Measurements from ENCODE around the gene ERFE. TPM values are rescaled to one million over a fixed set of nuclear protein-coding genes. Genes with fewer than 3 reads are reported as not detected.

ERFE gene
- total and polyA plus RNA-seq, 8 donors, result 0.13 to 1.1 (median 0.82) TPM; not detected in 4

DNA sequence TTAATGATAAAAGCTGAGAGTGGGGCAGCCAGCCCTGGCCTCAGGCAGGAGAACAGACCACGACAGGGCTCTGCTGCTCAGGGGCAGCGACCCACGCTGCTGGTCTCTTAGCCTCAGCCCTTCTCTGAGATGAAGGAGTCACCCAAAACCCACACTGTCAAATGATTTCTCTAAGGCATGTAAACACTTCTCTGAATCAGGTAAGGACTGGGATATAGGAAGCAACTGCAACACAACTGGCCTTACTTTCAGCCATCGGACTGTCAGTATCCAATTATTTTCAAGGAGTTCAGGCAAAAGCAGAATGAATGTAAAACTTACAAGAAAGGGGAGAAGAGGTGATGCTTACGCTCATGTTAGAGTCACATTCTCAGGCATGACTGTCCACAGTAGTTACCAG lies 21.8 kb downstream of the ERFE start:
- H3K27me3 ChIP-seq, result no peaks in the 10 kb centered on the region
- intact Hi-C loops (cut with DNase I; ENCODE audit: low total_unique reads), result no loop called here
- H3K27ac ChIP-seq, result no peak overlapping the region
- TF ChIP-seq, protein P1, sequence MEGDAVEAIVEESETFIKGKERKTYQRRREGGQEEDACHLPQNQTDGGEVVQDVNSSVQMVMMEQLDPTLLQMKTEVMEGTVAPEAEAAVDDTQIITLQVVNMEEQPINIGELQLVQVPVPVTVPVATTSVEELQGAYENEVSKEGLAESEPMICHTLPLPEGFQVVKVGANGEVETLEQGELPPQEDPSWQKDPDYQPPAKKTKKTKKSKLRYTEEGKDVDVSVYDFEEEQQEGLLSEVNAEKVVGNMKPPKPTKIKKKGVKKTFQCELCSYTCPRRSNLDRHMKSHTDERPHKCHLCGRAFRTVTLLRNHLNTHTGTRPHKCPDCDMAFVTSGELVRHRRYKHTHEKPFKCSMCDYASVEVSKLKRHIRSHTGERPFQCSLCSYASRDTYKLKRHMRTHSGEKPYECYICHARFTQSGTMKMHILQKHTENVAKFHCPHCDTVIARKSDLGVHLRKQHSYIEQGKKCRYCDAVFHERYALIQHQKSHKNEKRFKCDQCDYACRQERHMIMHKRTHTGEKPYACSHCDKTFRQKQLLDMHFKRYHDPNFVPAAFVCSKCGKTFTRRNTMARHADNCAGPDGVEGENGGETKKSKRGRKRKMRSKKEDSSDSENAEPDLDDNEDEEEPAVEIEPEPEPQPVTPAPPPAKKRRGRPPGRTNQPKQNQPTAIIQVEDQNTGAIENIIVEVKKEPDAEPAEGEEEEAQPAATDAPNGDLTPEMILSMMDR (IDR thresholded peaks at IDR 0.05), result no peak
- TF ChIP-seq EP300 (IDR thresholded peaks at IDR 0.05), result no peak
- no peak for TF ChIP-seq POLR2A (IDR thresholded peaks at IDR 0.05)
- no peak for TF ChIP-seq POLR2AphosphoS5 (IDR thresholded peaks at IDR 0.05)
- 80 to 95% (median 93%) methylated on average over 5 of the region's 5 CpGs for WGBS, 5 donors
- no peak overlapping the region for H3K4me3 ChIP-seq
- H3K4me1 ChIP-seq, result no peaks in the 10 kb centered on the region
- DNase-seq, result no peak
- peaks cover 81 to 100% (median 99%) of the 10 kb centered on the region in 4 donors for H3K36me3 ChIP-seq
- H3K9me3 ChIP-seq, result no peaks in the 10 kb centered on the region

DNA sequence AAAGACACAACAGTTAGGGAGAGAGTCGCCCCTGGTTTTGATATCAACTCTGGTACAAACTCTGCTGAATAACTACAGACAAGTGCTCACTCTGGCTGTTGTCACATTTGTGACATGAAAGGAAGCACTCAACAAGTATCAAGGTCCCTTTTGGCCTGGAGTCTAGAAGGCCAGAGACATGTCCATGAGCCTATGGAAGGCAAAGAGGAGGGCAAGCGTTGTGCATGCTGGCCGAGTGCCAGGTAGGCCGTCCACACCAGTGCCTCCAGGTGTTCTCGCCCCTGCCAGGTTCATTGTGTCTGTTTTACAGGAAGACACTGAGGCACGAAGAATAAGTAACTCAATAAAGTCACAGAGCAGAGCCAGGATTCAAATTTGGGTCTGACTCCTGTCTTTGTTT lies 23.6 kb downstream of the ERFE start:
- TF ChIP-seq EP300 (IDR thresholded peaks at IDR 0.05) (no peak), POLR2AphosphoS5 (IDR thresholded peaks at IDR 0.05) (no peak), POLR2A (IDR thresholded peaks at IDR 0.05) (no peak)
- TF ChIP-seq, protein P1 (IDR thresholded peaks at IDR 0.05), result no peak
- WGBS, 5 donors, result 72 to 75% (median 73%) methylated on average over 6 of the region's 6 CpGs
- H3K9me3 ChIP-seq, result no peaks in the 10 kb centered on the region
- no peak overlapping the region for H3K4me3 ChIP-seq
- no peak overlapping the region for H3K27ac ChIP-seq
- no peaks in the 10 kb centered on the region for H3K27me3 ChIP-seq
- H3K4me1 ChIP-seq, result no peaks in the 10 kb centered on the region
- peaks cover 96 to 100% (median 100%) of the 10 kb centered on the region in 4 donors for H3K36me3 ChIP-seq
- DNase-seq, result no peak
- intact Hi-C loops (cut with DNase I; ENCODE audit: low total_unique reads), result no loop called here

DNA sequence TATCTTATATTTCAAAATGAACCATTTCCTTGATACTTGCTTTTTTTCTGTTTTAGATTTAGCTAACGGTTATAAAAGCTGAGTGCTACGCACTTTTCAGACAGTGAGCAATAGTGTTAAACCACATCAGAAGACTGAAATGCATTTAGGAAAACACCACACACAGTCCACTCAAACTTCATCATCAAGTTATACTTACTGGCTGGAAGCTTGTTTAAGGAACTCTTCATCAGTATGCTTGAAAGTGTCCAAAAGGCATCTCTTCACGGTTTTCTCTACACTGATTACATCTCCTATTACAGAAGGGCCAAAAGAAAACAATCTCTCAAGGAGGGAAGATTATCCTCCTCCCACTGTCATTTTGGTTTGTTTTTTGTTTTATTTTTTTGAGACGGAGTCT lies 25.1 kb downstream of the ERFE start:
- Histone ChIP-seq H3K36me3 (peaks cover 96 to 100% (median 100%) of the 10 kb centered on the region in 4 donors), H3K4me3 (no peak overlapping the region), H3K27ac (no peak overlapping the region), H3K9me3 (no peaks in the 10 kb centered on the region), H3K4me1 (no peaks in the 10 kb centered on the region), H3K27me3 (no peaks in the 10 kb centered on the region)
- 86 to 91% (median 88%) methylated on average over 4 of the region's 4 CpGs for WGBS, 5 donors
- TF ChIP-seq, protein P1 (IDR thresholded peaks at IDR 0.05), result no peak
- TF ChIP-seq EP300 (IDR thresholded peaks at IDR 0.05) (no peak), POLR2A (IDR thresholded peaks at IDR 0.05) (no peak)
- intact Hi-C loops (cut with DNase I; ENCODE audit: low total_unique reads), result no loop called here
- no peak for DNase-seq

DNA sequence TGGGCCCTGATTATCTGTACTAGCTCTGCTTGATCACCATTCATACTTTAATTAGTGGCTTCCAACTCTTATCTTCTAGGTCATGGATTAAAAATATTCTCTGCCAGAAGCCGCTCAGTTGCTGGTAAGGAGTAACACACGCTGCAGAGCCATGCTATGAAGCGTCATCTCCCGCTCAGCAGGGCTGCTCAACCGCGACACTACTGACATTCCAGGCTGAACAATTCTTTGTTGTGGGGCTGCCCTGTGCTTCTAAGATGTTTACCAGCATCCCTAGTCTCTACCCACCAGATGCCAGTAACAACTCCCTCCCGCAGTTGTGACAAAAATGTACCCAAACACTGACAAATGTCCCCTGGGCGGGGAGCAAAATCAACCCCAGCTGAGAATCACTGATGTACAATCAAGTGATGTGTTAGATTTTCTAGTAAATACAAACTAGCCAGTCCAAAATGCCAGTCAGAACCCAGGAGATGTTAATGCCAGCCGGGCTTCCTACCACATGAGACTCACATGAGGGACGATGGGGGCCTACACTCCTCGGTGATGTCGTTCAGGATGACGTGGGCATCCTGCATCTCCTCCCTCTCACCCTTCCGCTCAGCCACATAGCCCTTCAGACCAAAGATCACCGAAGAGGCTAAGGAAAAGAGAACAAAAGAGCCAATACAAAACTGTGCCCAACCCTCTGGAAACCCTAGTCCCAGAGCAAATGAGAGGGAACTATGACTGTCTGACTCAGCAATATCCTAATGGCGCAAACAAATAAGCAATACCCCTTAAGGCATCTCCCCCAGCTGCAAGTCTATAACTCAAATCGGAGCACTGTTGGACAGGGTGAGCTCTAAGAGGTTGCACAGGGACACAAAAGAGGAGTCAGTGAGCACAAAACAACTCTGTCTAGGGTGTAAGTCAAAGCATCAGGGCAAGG lies 29.1 kb downstream of the ERFE start:
- 93 to 96% (median 95%) methylated on average over 17 of the region's 17 CpGs for WGBS, 5 donors
- TF ChIP-seq POLR2AphosphoS5 (IDR thresholded peaks at IDR 0.05) (no peak), POLR2A (IDR thresholded peaks at IDR 0.05) (no peak), EP300 (IDR thresholded peaks at IDR 0.05) (no peak)
- TF ChIP-seq, protein P1 (IDR thresholded peaks at IDR 0.05), result no peak
- Histone ChIP-seq H3K27me3 (no peaks in the 10 kb centered on the region), H3K27ac (no peak overlapping the region), H3K36me3 (peaks cover 87 to 100% (median 99%) of the 10 kb centered on the region in 4 donors), H3K4me3 (no peak overlapping the region), H3K4me1 (no peaks in the 10 kb centered on the region), H3K9me3 (no peaks in the 10 kb centered on the region)
- intact Hi-C loops (cut with DNase I; ENCODE audit: low total_unique reads), result no loop called here
- no peak for DNase-seq

Data from stomach (tissue), 9 donors.